C4-2B (cell line): ENCODE data around the gene GLP1R.

ENCODE experiments used
- CTCF ChIP-seq: fragments of 450-650 bp; conservative IDR thresholded peaks from 2 replicates; pipeline ENCODE4 v1.5.1; 2017; ENCODE audit warnings: mild to moderate bottlenecking
- ZFX ChIP-seq: fragments of 450-650 bp; IDR thresholded peaks from 2 replicates; pipeline ENCODE4 v1.6.1; 2017

GRCh38 chr6:39003072-39003471, 45.5 kb upstream of the GLP1R start:
- TF ChIP-seq CTCF (peak; percentile 71), ZFX (no peak)
